Ishikawa (cell line): Measurements from ENCODE around the gene FMN2.

Source experiments
- CEBPB ChIP-seq: IDR thresholded peaks from 2 replicates; pipeline ENCODE4 v1.6.1; 2012
- CREB1 ChIP-seq: IDR thresholded peaks from 2 replicates; pipeline ENCODE4 v1.6.1; 2012; ENCODE audit warnings: low read depth
- EGR1 ChIP-seq: IDR thresholded peaks from 2 replicates; pipeline ENCODE4 v1.6.1; 2012
- EP300 ChIP-seq: IDR thresholded peaks from 2 replicates; pipeline ENCODE4 v1.6.1; 2012; ENCODE audit warnings: borderline replicate concordance
- NFIC ChIP-seq: IDR thresholded peaks from 2 replicates; pipeline ENCODE4 v1.6.1; 2012
- RAD21 ChIP-seq: IDR thresholded peaks from 2 replicates; pipeline ENCODE4 v1.6.1; 2012; ENCODE audit warnings: low read depth
- TAF1 ChIP-seq: IDR thresholded peaks from 2 replicates; pipeline ENCODE4 v1.6.1; 2012; ENCODE audit warnings: low read depth, mild to moderate bottlenecking
- TCF12 ChIP-seq: IDR thresholded peaks from 2 replicates; pipeline ENCODE4 v1.6.1; 2012; ENCODE audit warnings: low read depth
- TEAD4 ChIP-seq: IDR thresholded peaks from 2 replicates; pipeline ENCODE4 v1.6.1; 2012
- ZBTB7A ChIP-seq: IDR thresholded peaks from 2 replicates; pipeline ENCODE4 v1.6.1; 2012; ENCODE audit warnings: low read depth
- TF ChIP-seq, protein P1 (sequence below): IDR thresholded peaks from 2 replicates; pipeline ENCODE4 v1.6.1; 2012
- TF ChIP-seq, protein P2 (sequence below): IDR thresholded peaks from 2 replicates; pipeline ENCODE4 v1.6.1; 2012; ENCODE audit warnings: low read depth, mild to moderate bottlenecking

- TF ChIP-seq TCF12 (no peak), RAD21 (no peak), CEBPB (no peak), EP300 (no peak), EGR1 (no peak), ZBTB7A (no peak), TEAD4 (no peak), CREB1 (no peak), TAF1 (no peak), NFIC (no peak)
- TF ChIP-seq, protein P1, sequence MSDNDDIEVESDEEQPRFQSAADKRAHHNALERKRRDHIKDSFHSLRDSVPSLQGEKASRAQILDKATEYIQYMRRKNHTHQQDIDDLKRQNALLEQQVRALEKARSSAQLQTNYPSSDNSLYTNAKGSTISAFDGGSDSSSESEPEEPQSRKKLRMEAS, result no peak
- TF ChIP-seq, protein P2, sequence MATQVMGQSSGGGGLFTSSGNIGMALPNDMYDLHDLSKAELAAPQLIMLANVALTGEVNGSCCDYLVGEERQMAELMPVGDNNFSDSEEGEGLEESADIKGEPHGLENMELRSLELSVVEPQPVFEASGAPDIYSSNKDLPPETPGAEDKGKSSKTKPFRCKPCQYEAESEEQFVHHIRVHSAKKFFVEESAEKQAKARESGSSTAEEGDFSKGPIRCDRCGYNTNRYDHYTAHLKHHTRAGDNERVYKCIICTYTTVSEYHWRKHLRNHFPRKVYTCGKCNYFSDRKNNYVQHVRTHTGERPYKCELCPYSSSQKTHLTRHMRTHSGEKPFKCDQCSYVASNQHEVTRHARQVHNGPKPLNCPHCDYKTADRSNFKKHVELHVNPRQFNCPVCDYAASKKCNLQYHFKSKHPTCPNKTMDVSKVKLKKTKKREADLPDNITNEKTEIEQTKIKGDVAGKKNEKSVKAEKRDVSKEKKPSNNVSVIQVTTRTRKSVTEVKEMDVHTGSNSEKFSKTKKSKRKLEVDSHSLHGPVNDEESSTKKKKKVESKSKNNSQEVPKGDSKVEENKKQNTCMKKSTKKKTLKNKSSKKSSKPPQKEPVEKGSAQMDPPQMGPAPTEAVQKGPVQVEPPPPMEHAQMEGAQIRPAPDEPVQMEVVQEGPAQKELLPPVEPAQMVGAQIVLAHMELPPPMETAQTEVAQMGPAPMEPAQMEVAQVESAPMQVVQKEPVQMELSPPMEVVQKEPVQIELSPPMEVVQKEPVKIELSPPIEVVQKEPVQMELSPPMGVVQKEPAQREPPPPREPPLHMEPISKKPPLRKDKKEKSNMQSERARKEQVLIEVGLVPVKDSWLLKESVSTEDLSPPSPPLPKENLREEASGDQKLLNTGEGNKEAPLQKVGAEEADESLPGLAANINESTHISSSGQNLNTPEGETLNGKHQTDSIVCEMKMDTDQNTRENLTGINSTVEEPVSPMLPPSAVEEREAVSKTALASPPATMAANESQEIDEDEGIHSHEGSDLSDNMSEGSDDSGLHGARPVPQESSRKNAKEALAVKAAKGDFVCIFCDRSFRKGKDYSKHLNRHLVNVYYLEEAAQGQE, result no peak
Measured at GRCh38 chr1:240201931-240202330, 110.2 kb downstream of the FMN2 start.
